Upper lobe of right lung (tissue), 1 donor: Measurements from ENCODE around the gene PSMD4. TPM values are rescaled to one million over a fixed set of nuclear protein-coding genes. Genes with fewer than 3 reads are reported as not detected.

Source experiments
- ATAC-seq: fragments of 200-7000 bp; cut with Tn5 transposase; one replicate; pipeline ENCODE4 v1.9.1; 2020; ENCODE audit warnings: mild to moderate bottlenecking, moderate library complexity
- DNase-seq: peaks from one replicate; pipeline ENCODE4 v3.0.0-alpha.2; 2020
- H3K27ac ChIP-seq: fragments of 200-600 bp; one replicate; pipeline ENCODE4 v1.8.0; 2022
- H3K27me3 ChIP-seq: fragments of 200-600 bp; one replicate; pipeline ENCODE4 v1.8.0; 2022; ENCODE audit warnings: mild to moderate bottlenecking
- H3K36me3 ChIP-seq: fragments of 200-600 bp; one replicate; pipeline ENCODE4 v1.8.0; 2022
- H3K4me1 ChIP-seq: fragments of 200-600 bp; one replicate; pipeline ENCODE4 v1.8.0; 2022
- H3K4me3 ChIP-seq: fragments of 200-600 bp; one replicate; pipeline ENCODE4 v1.8.0; 2022; ENCODE audit warnings: mild to moderate bottlenecking
- H3K9me3 ChIP-seq: fragments of 200-600 bp; one replicate; pipeline ENCODE4 v1.8.0; 2022
- CTCF ChIP-seq: fragments of 200-600 bp; IDR thresholded peaks from one replicate; pipeline ENCODE4 v1.8.0; 2022; ENCODE audit warnings: antibody characterized with exemption
- intact Hi-C: fragments of 100-400 bp; cut with DNase I; formaldehyde crosslinking; loops from one replicate; pipeline ENCODE4 v1.11.0; 2022
- total RNA-seq: library from RNA; stranded (reverse); fragmentation: NEBNext Ultra II Directional; extraction: Animal tissue kit (Norgen Biotek cat#: 25700); gene quantifications from one replicate; pipeline ENCODE4 v1.2.1, GENCODE V29; 2021
- donor health status: DM: no; HTN: yes; CAD: no; lungs with severe emphysema.

The PSMD4 gene
- total RNA-seq, 1 donor from 2014 or later = 112 TPM

DNA sequence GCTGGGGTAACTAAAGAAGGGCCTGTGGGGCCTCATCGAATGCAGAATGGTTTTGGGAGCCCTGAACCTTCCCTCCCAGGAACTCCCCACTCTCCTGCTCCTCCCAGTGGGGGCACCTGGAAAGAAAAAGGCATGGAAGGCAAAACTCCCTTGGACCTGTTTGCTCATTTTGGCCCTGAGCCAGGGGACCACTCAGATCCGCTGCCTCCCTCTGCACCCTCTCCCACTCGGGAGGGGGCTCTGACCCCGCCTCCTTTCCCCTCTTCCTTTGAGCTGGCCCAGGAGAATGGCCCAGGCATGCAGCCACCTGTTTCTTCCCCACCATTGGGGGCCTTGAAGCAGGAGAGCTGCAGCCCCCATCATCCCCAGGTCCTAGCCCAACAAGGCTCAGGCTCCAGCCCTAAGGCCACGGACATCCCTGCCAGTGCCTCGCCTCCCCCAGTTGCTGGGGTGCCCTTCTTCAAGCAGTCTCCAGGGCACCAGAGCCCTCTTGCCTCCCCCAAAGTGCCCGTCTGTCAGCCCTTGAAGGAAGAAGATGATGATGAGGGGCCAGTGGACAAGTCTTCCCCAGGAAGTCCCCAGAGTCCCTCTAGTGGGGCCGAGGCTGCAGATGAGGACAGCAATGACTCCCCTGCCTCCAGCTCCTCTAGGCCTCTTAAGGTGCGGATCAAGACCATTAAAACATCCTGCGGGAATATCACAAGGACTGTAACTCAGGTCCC is 32.2 kb downstream of the PSMD4 start:
- no peaks in the 10 kb centered on the region for H3K27me3 ChIP-seq
- peaks cover 9% of the 10 kb centered on the region for H3K4me1 ChIP-seq
- ATAC-seq = no peak
- DNase-seq = no peak
- no peak for TF ChIP-seq CTCF
- intact Hi-C loops = no loop called here
- no peak overlapping the region for H3K27ac ChIP-seq
- H3K4me3 ChIP-seq = no peak overlapping the region
- H3K9me3 ChIP-seq = no peaks in the 10 kb centered on the region
- H3K36me3 ChIP-seq = peaks cover 60% of the 10 kb centered on the region

DNA sequence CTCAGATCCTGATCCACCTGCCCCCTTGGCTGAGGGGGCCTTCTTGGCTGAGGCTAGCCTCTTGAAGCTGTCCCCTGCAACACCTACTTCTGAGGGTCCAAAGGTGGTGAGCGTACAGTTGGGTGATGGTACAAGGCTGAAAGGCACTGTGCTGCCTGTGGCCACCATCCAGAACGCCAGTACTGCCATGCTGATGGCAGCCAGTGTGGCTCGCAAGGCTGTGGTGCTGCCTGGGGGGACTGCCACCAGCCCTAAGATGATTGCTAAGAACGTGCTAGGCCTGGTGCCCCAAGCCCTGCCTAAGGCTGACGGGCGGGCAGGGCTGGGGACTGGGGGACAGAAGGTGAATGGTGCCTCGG is 32.8 kb downstream of the PSMD4 start:
- Histone ChIP-seq H3K27me3 (no peaks in the 10 kb centered on the region), H3K36me3 (peaks cover 66% of the 10 kb centered on the region), H3K4me3 (no peak overlapping the region), H3K27ac (no peak overlapping the region), H3K4me1 (peaks cover 9% of the 10 kb centered on the region), H3K9me3 (no peaks in the 10 kb centered on the region)
- TF ChIP-seq CTCF = no peak
- ATAC-seq = no peak
- intact Hi-C loops = no loop called here
- DNase-seq = no peak

DNA sequence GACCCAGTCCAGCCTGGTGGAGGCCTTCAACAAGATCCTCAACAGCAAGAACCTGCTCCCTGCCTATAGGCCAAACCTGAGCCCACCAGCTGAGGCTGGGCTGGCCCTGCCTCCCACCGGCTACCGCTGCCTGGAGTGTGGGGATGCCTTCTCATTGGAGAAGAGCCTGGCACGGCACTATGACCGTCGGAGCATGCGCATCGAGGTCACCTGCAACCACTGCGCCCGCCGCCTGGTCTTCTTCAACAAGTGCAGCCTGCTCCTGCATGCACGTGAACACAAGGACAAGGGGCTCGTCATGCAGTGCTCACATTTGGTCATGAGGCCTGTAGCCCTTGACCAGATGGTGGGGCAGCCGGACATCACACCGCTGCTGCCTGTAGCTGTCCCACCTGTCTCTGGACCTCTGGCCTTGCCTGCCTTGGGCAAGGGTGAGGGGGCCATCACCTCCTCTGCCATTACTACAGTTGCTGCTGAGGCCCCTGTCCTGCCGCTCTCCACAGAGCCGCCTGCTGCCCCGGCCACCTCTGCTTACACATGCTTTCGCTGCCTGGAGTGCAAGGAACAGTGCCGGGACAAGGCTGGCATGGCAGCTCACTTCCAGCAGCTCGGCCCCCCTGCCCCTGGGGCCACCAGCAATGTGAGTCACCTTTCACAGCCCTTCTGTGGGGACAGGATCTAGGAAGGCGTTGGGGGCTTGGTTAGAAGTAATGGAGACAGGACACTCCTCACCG is 33.4 kb downstream of the PSMD4 start:
- Histone ChIP-seq H3K4me3 (no peak overlapping the region), H3K4me1 (peaks cover 9% of the 10 kb centered on the region), H3K36me3 (peaks cover 72% of the 10 kb centered on the region), H3K9me3 (no peaks in the 10 kb centered on the region), H3K27ac (no peak overlapping the region), H3K27me3 (no peaks in the 10 kb centered on the region)
- DNase-seq (no peak), ATAC-seq (no peak)
- TF ChIP-seq CTCF = no peak
- intact Hi-C loops = no loop called here

DNA sequence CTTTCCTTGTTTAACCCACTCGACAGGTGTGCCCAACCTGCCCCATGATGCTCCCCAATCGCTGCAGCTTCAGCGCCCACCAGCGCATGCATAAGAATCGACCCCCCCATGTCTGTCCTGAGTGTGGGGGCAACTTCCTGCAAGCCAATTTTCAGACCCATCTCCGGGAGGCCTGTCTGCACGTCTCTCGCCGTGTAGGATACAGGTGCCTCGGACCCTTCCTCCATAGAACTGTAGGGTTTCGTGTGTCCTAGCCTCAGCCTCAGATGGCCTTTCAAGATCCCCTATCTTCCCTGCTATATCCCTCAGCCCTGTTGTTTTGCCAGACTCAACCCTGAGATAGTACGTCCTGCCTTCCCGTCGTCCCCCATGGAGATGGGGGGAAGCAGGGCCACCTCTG is 34.0 kb downstream of the PSMD4 start:
- Histone ChIP-seq H3K4me3 (no peak overlapping the region), H3K9me3 (no peaks in the 10 kb centered on the region), H3K27ac (no peak overlapping the region), H3K27me3 (no peaks in the 10 kb centered on the region), H3K4me1 (peaks cover 6% of the 10 kb centered on the region), H3K36me3 (peaks cover 78% of the 10 kb centered on the region)
- ATAC-seq (no peak), DNase-seq (no peak)
- no peak for TF ChIP-seq CTCF
- intact Hi-C loops = no loop called here

DNA sequence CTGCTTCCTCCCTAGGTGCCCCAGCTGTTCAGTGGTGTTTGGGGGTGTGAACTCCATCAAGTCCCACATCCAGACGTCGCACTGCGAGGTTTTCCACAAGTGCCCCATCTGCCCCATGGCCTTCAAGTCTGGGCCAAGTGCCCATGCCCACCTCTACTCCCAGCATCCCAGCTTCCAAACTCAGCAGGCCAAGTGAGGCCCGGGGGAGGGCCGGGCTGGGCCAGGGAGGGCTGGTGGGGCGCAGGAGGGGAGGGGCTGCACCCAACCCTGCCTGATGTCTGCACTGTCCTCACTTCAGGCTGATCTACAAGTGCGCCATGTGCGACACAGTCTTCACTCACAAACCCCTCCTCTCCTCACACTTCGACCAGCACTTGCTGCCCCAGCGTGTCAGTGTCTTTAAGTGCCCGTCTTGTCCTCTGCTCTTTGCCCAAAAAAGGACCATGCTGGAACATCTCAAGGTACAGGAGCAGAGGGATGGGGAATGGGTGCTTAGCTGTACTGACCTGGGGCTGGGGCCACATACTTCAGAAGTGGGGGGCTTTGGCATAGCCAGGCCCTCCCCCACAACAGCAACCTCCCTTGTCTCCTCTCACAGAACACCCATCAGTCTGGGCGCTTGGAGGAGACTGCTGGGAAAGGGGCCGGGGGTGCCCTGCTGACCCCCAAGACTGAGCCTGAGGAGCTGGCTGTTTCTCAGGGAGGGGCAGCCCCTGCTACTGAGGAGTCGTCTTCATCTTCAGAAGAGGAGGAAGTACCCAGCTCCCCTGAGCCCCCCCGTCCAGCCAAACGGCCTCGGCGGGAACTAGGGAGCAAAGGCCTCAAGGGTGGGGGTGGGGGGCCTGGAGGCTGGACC is 34.8 kb downstream of the PSMD4 start:
- Histone ChIP-seq H3K4me1 (no peaks in the 10 kb centered on the region), H3K36me3 (peaks cover 86% of the 10 kb centered on the region), H3K9me3 (no peaks in the 10 kb centered on the region), H3K27ac (no peak overlapping the region), H3K27me3 (no peaks in the 10 kb centered on the region), H3K4me3 (no peak overlapping the region)
- ATAC-seq (no peak), DNase-seq (no peak)
- intact Hi-C loops = no loop called here
- TF ChIP-seq CTCF = no peak
